Measurements from ENCODE around the gene CHPT1. TPM values are rescaled to one million over a fixed set of nuclear protein-coding genes. Genes with fewer than 3 reads are reported as not detected.
A peak's percentile ranks its signal among the peaks of the same experiment; 100 is the strongest.
"Not testable (repeated sequence)": the region's sequence is repeated elsewhere in the genome, so short reads cannot be mapped to it uniquely, and the experiment has no call there.

Gene CHPT1
- total and polyA plus RNA-seq, 4 donors = 48.5 to 53.1 (median 50.7) TPM

DNA sequence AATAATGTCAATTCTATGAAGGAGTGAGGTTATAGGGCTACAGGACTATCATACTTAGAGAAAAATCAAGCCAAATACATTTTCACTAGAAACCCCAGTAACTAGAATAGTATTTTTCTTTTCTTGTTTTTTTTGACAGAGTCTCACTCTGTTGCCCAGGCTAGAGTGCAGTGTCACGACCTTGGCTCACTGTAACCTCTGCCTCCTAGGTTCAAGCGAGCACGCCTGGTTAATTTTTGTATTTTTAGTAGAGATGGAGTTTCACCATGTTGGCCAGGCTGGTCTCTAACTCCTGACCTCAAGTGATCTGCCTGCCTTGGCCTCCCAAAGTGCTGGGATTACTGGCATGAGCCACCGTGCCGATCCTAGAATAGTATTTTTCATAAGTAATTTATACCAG is 37.0 kb downstream of the CHPT1 start:
- not testable (repeated sequence) for H3K4me3 ChIP-seq (ENCODE audit: low read depth, low read length); H3K27ac ChIP-seq (ENCODE audit: low read depth, low read length); H3K4me1 ChIP-seq (ENCODE audit: control insufficient read depth, insufficient read depth, low read length); H3K27me3 ChIP-seq (ENCODE audit: control insufficient read depth, insufficient read depth, low read length); DNase-seq (ENCODE audit: low read depth in 4 of 6, low spot score in 6 of 6); H3K9me3 ChIP-seq (ENCODE audit: control insufficient read depth, insufficient read depth, low read length)
- peaks cover 27% of the 10 kb centered on the region for H3K36me3 ChIP-seq (ENCODE audit: control insufficient read depth, insufficient read depth, low read length)
- WGBS (ENCODE audit: insufficient coverage) = 93% methylated on average over 3 of the region's 5 CpGs

DNA sequence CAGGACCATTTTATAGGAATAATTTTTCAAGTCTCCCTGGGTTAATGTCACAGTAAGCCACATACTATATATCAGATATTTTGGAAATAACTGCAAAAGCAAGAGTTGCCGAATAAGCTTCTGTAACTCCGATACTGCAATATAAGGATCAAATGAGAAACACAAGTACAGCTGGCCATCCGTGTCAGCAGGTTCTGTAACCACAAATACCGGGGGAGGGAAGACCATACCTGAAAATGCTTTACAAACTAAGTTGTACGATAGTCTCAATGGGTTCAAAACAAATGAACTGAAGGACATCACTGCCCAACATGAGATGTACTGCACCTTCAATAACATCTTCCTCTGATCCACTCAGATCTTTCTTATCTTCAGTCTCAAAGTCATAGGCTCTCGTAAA is 40.0 kb downstream of the CHPT1 start:
- DNase-seq (ENCODE audit: low read depth in 4 of 6, low spot score in 6 of 6) = no peak
- Histone ChIP-seq H3K36me3 (ENCODE audit: control insufficient read depth, insufficient read depth, low read length) (peaks cover 28% of the 10 kb centered on the region), H3K27ac (ENCODE audit: low read depth, low read length) (no peak overlapping the region), H3K4me1 (ENCODE audit: control insufficient read depth, insufficient read depth, low read length) (no peaks in the 10 kb centered on the region), H3K27me3 (ENCODE audit: control insufficient read depth, insufficient read depth, low read length) (no peaks in the 10 kb centered on the region), H3K4me3 (ENCODE audit: low read depth, low read length) (no peak overlapping the region), H3K9me3 (ENCODE audit: control insufficient read depth, insufficient read depth, low read length) (no peaks in the 10 kb centered on the region)
- 88% methylated on average over 5 of the region's 6 CpGs for WGBS (ENCODE audit: insufficient coverage)

DNA sequence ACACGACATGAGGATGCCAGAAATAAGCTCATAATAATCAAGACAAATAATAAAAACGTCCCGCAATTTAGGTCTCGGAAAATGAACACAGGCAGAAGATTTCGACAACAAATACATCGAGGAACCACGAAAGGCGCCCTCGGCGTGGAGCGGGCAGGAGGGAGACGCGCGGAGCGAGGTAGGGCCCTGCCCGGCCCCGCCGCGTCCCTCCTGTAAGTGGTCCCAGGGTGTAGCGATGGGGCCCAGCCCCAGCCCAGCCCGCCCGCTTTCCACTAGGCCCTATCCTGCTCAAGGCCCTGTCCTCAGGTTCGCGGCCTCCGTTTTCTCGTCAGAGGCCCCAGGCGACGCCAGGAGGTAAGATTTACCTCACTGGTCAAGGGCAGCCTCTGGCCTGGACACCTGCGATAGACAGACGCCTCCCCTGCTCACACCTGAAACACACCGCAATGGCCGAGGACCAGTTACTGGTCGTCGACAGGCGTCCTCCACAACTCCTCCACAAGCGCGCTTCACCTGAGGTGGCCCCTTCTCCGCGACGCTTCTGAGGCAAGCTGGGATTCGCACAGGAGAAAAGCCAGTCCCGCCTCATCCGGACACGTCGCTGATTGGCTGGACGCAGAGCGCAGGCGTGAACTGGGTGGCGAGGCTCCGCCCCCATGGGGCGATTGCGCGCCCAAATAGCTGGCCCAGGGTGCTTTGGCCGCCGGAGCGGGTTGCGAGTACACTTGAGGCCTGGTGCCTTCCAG is 41.7 kb downstream of the CHPT1 start, which contains the start of gene SYCP3:
SYCP3 (minus strand) TSS at position 543 of the 746 bp plus-strand sequence. CDS start 1,527 bp downstream, outside the sequence.
- H3K27me3 ChIP-seq (ENCODE audit: control insufficient read depth, insufficient read depth, low read length) = no peaks in the 10 kb centered on the region
- H3K4me3 ChIP-seq (ENCODE audit: low read depth, low read length) = no peak within 1 kb of the TSS
- no peak within 1 kb of the TSS for H3K27ac ChIP-seq (ENCODE audit: low read depth, low read length)
- no peaks in the 10 kb centered on the region for H3K4me1 ChIP-seq (ENCODE audit: control insufficient read depth, insufficient read depth, low read length)
- no peak for DNase-seq (ENCODE audit: low read depth in 4 of 6, low spot score in 6 of 6)
- WGBS (ENCODE audit: insufficient coverage) = 98% methylated on average over 51 of the region's 57 CpGs
- peaks cover 32% of the 10 kb centered on the region for H3K36me3 ChIP-seq (ENCODE audit: control insufficient read depth, insufficient read depth, low read length)
- H3K9me3 ChIP-seq (ENCODE audit: control insufficient read depth, insufficient read depth, low read length) = no peaks in the 10 kb centered on the region

DNA sequence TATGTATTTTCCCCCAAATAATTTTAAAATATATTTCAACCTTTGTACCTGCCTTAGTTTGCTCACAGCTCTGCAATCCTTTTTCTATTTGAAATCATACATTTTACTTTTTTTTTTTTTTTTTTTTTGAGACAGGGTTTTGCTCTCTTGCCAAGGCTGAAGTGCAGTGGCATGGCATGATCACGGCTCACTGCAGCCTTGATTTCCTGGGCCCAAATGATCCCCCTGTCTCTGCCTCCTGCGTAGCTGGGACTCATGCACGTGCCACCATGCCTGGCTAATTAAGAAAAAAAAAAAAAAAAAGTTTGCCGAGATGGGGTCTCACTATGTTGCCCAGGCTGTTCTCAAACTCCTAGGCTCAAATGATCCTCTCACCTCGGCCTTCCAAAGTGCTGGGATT is 43.1 kb downstream of the CHPT1 start:
- no peaks in the 10 kb centered on the region for H3K4me1 ChIP-seq (ENCODE audit: control insufficient read depth, insufficient read depth, low read length)
- H3K9me3 ChIP-seq (ENCODE audit: control insufficient read depth, insufficient read depth, low read length) = no peaks in the 10 kb centered on the region
- H3K27ac ChIP-seq (ENCODE audit: low read depth, low read length) = no peak overlapping the region
- H3K27me3 ChIP-seq (ENCODE audit: control insufficient read depth, insufficient read depth, low read length) = no peaks in the 10 kb centered on the region
- 87% methylated on average over 4 of the region's 5 CpGs for WGBS (ENCODE audit: insufficient coverage)
- H3K36me3 ChIP-seq (ENCODE audit: control insufficient read depth, insufficient read depth, low read length) = peaks cover 34% of the 10 kb centered on the region
- H3K4me3 ChIP-seq (ENCODE audit: low read depth, low read length) = no peak overlapping the region
- DNase-seq (ENCODE audit: low read depth in 4 of 6, low spot score in 6 of 6) = no peak

DNA sequence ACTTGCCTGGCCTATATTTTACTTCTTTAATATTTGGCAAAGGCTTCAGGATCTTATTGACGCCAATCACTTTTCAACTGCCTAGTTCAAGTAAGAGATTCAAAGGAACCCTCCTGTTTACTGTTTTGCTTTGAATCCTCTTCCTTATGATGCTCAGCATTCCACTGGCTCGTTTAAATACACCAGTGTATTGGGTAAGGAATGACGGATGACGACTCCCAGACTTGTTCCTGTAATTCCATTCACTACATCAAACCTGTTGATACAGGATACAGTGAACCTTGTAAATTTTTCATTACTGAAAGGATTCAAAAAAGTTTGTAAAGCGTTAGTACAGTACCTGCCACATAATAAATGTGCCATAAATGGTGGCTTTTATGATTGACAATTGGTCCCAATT is 43.5 kb downstream of the CHPT1 start:
- WGBS (ENCODE audit: insufficient coverage) = no CpG with 5 or more reads among the region's 5 CpGs
- DNase-seq (ENCODE audit: low read depth in 4 of 6, low spot score in 6 of 6) = no peak
- H3K27ac ChIP-seq (ENCODE audit: low read depth, low read length) = no peak overlapping the region
- H3K4me1 ChIP-seq (ENCODE audit: control insufficient read depth, insufficient read depth, low read length) = no peaks in the 10 kb centered on the region
- H3K36me3 ChIP-seq (ENCODE audit: control insufficient read depth, insufficient read depth, low read length) = peaks cover 37% of the 10 kb centered on the region
- H3K9me3 ChIP-seq (ENCODE audit: control insufficient read depth, insufficient read depth, low read length) = no peaks in the 10 kb centered on the region
- H3K4me3 ChIP-seq (ENCODE audit: low read depth, low read length) = no peak overlapping the region
- H3K27me3 ChIP-seq (ENCODE audit: control insufficient read depth, insufficient read depth, low read length) = no peaks in the 10 kb centered on the region

DNA sequence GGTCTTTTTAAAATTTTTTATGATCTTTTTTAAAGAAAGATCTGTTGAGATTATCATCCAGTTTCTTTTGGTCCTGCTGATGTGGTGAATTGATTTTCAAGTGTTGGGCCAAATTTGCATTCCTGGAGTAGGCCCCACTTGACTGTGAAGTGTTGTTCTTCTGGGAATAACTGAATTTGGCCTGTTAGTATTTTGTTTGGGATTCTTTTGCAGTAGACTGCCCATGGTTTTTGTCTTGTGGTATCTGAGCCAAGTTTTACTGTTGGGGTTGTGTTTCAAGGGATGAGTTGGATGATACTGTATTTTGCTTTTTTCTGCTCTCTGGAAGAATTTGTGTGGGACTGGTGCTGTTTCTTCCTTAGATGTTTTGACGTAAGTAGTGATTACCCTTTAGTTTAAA is 45.8 kb downstream of the CHPT1 start:
- Histone ChIP-seq H3K9me3 (ENCODE audit: control insufficient read depth, insufficient read depth, low read length) (no peaks in the 10 kb centered on the region), H3K27ac (ENCODE audit: low read depth, low read length) (no peak overlapping the region), H3K27me3 (ENCODE audit: control insufficient read depth, insufficient read depth, low read length) (no peaks in the 10 kb centered on the region), H3K4me1 (ENCODE audit: control insufficient read depth, insufficient read depth, low read length) (no peaks in the 10 kb centered on the region), H3K4me3 (ENCODE audit: low read depth, low read length) (no peak overlapping the region), H3K36me3 (ENCODE audit: control insufficient read depth, insufficient read depth, low read length) (peaks cover 38% of the 10 kb centered on the region)
- peak in 1 of 6 donors; percentile 20 for DNase-seq (ENCODE audit: low read depth in 4 of 6, low spot score in 6 of 6)
- WGBS (ENCODE audit: insufficient coverage) = no CpG with 5 or more reads among the region's 1 CpG

DNA sequence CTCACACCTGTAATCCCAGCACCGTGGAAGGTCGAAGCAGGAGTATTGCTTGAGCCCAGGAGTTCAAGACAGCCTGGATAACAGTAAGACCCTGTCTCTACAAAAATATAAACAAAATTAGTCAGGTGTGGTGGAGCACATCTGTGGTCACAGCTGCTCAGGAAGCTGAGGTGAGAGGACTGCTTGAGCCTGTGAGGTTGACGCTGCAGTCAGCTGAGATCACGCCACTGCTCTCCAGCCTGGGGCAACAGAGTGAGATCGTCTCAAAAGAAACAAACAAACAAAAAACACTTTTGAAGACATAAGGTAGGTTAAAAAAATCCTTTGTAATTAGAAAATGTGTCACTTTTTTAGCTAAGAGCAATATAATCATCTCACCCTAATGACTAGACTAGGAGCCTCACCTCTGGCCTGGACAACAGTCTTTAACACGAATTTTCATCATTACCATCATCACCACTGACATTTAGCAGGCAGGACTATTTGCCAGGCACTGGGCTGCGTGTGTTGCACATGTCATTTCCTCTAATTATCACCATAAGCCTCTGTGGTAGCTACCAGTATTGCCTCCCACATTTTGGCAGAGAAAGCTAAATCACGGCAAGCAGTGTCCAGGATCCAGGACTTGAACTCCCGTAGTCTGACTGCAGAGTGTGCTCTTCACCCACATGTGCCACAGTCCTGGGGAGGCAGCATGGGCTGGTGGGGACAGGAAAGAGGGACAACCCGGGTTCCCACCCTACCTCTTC is 46.5 kb downstream of the CHPT1 start:
- 92% methylated on average over 5 of the region's 10 CpGs for WGBS (ENCODE audit: insufficient coverage)
- Histone ChIP-seq H3K9me3 (ENCODE audit: control insufficient read depth, insufficient read depth, low read length) (no peaks in the 10 kb centered on the region), H3K27me3 (ENCODE audit: control insufficient read depth, insufficient read depth, low read length) (no peaks in the 10 kb centered on the region), H3K27ac (ENCODE audit: low read depth, low read length) (no peak overlapping the region), H3K4me3 (ENCODE audit: low read depth, low read length) (no peak overlapping the region), H3K36me3 (ENCODE audit: control insufficient read depth, insufficient read depth, low read length) (peaks cover 34% of the 10 kb centered on the region), H3K4me1 (ENCODE audit: control insufficient read depth, insufficient read depth, low read length) (no peaks in the 10 kb centered on the region)
- no peak for DNase-seq (ENCODE audit: low read depth in 4 of 6, low spot score in 6 of 6)

DNA sequence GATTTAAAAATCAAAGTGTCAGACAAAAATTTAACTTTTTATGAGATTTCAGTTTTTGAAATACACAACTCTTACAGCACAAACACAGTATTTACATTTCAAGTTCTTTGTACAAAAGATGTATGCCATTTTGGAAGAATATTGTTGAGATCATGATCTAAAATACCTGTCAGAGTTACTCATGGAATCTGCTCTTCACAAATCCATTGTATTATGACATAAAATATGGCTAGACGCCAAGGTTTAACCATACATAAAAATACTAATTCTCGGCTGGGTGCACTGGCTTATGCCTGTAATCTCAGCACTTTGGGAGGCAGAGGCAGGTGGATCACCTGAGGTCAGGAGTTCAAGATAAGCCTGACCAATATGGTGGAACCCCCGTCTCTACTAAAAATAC is 48.0 kb downstream of the CHPT1 start:
- Histone ChIP-seq H3K9me3 (ENCODE audit: control insufficient read depth, insufficient read depth, low read length) (no peaks in the 10 kb centered on the region), H3K27me3 (ENCODE audit: control insufficient read depth, insufficient read depth, low read length) (no peaks in the 10 kb centered on the region), H3K27ac (ENCODE audit: low read depth, low read length) (no peak overlapping the region), H3K36me3 (ENCODE audit: control insufficient read depth, insufficient read depth, low read length) (peaks cover 27% of the 10 kb centered on the region), H3K4me3 (ENCODE audit: low read depth, low read length) (no peak overlapping the region), H3K4me1 (ENCODE audit: control insufficient read depth, insufficient read depth, low read length) (no peaks in the 10 kb centered on the region)
- DNase-seq (ENCODE audit: low read depth in 4 of 6, low spot score in 6 of 6) = no peak
- no CpG with 5 or more reads among the region's 3 CpGs for WGBS (ENCODE audit: insufficient coverage)

DNA sequence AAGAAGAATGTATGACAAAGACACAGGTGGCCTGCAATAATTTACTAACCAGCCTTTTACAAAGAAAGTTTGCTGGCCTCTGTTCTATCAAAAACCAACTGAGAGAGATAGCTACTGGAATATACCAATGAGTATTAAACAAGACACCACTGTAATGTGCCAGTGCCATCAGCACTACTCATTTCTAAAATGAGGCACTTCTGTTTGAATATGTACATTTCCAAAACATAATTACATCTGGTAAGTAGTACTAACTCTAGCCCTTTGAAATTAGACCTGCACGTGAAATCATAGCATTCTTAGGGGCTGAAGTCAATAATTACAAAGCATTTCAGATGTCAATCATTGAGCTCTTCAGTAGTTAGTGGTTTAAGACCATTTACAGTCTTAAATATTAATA is 48.8 kb downstream of the CHPT1 start:
- Histone ChIP-seq H3K36me3 (ENCODE audit: control insufficient read depth, insufficient read depth, low read length) (peaks cover 26% of the 10 kb centered on the region), H3K9me3 (ENCODE audit: control insufficient read depth, insufficient read depth, low read length) (no peaks in the 10 kb centered on the region), H3K27ac (ENCODE audit: low read depth, low read length) (no peak overlapping the region), H3K4me1 (ENCODE audit: control insufficient read depth, insufficient read depth, low read length) (no peaks in the 10 kb centered on the region), H3K27me3 (ENCODE audit: control insufficient read depth, insufficient read depth, low read length) (no peaks in the 10 kb centered on the region), H3K4me3 (ENCODE audit: low read depth, low read length) (no peak overlapping the region)
- no CpG with 5 or more reads among the region's 1 CpG for WGBS (ENCODE audit: insufficient coverage)
- DNase-seq (ENCODE audit: low read depth in 4 of 6, low spot score in 6 of 6) = no peak

DNA sequence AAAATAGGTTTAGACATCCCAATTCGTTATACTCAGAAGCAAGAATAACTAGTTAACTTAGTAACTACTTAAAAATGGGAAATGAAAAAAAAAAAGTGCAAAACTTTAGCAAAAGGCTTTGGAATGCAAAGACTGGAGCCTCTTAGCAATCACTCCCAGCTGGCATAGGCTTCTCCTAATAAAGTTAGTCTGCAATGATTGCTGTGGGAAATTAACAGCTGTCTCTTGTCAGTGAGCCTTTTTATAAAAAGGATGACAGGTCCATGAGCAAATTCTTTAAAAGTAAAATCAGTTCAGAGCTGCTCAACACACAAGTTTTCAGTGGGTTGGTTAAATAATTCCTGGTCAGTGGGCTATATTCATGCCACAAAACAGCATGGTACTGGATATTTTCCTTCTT is 49.2 kb downstream of the CHPT1 start:
- no peak for DNase-seq (ENCODE audit: low read depth in 4 of 6, low spot score in 6 of 6)
- H3K36me3 ChIP-seq (ENCODE audit: control insufficient read depth, insufficient read depth, low read length) = peaks cover 28% of the 10 kb centered on the region
- no peak overlapping the region for H3K4me3 ChIP-seq (ENCODE audit: low read depth, low read length)
- no peaks in the 10 kb centered on the region for H3K9me3 ChIP-seq (ENCODE audit: control insufficient read depth, insufficient read depth, low read length)
- WGBS (ENCODE audit: insufficient coverage) = no CpG with 5 or more reads among the region's 1 CpG
- no peaks in the 10 kb centered on the region for H3K4me1 ChIP-seq (ENCODE audit: control insufficient read depth, insufficient read depth, low read length)
- no peak overlapping the region for H3K27ac ChIP-seq (ENCODE audit: low read depth, low read length)
- H3K27me3 ChIP-seq (ENCODE audit: control insufficient read depth, insufficient read depth, low read length) = no peaks in the 10 kb centered on the region

All from spinal cord (tissue), 10 donors.